ENCODE data around the gene CD44.

The CD44 gene

DNA sequence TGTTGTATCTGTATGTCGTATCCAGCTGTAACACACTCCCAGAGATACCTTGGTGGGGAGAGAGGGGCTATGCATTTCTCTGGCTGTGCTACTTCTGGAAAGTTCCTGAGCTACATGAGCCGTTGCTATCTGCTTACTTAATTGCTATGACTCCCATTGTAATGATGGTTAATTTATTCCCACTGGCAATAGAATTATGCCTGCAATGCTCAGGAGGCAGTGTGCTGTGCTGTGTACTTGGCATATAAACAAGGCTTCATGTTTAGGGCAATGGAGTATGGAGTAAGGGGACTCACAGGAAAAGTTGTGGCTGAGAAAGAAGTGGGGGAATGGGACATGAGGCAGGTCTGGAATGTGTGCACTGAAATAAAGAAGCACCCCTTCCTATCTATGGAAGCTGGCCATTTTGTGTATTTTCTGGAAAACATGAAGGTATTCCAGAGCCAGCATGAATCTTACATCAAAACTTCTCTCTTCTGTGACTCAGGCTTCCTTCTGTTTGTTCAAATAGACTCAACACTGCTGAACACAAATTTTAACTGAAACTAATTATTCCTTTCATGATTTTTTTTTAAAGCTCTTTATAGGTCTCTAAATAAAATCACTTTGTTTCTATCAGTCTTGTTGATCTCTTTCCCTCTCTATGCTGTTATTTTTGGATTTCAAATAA, 40.6 kb downstream of the CD44 start:
- no peak for DNase-seq

DNA sequence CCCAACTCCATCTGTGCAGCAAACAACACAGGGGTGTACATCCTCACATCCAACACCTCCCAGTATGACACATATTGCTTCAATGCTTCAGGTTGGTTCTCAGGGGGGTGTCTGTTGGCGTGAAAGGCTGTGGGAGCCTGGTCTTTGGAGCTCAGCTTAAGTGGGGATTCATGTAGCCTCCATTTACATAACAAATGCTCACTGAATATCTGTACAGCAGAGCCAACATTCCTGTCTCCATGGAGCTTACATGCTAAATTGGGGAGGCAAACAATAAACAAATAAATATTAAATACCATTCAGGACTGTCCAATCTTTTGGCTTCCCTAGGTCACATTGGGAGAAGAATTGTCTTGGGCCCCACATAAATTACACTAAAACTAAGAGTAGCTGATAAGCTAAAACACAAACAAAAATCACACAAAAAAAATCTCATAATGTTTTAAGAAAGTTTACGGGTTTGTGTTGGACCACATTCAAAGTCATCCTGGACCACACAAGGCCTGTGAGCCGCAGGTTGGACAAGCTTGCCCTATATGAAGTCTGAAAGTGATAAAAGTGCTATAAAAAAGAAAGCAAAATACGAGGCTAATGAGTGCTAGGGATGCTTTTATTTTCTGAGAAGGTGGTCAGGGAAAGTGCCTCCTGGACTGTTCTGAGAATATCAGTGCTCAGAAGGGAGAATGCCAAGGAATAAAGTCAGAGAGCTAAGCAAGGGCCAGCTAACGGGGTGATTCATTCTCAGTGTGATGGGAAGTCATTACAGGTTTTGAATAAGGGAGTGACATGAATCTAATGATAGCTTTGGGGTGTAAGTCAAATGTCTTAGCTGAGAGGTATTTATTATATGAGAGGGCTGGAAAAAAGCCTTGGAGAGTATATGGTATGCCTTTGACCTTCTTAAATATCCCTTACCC, 41.6 kb downstream of the CD44 start:
- no peak for DNase-seq

DNA sequence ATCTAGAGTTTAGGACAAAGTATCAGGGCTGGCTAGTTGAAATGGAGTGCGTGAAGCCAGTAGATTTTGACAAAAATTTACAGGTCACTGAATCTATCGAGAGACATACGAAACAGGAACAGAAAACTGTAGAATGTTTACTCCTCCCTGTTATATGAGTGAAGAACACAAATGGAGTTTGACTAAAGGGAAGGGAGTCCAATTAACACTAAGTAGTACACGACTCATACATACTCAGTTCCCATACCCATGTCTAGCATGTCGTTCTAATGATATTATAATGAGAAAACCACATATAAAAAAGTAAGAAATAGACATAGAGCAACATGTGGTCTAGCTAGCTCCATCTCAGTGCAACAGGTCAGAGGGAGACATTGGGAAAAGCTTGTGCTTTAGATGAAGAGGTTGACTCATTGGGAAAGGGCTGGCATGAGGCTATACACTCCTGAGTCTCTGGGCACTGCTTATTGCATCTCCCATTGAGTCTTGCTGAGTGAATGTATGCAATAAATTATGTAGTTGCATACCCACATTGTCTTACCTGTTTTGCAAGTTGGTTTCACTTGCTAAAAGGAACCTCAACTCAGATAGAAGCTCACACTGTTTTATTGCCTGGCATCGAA, 43.5 kb downstream of the CD44 start:
- DNase-seq: no peak

GRCh38 chr11:35183326-35183925, 44.5 kb downstream of the CD44 start:
- no peak for DNase-seq

DNA sequence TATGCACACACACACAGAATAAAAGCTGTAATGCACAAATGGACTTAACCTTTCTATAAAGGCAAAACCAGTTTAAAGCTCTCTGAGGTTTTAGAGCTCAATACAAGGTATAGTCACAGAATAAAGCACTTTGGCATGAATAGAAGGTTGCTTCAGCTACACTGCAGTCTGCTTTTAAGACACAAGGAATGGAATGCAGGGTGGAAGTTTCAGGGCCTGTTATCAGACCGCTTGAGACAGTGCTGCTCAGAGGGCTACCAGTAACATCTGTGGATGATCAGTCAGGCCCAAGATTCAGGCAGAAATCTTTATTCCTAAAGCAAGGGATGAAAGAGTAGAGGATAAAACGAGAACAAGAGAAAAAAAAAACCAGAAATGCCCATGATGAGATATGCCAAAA, 46.7 kb downstream of the CD44 start:
- no peak for DNase-seq

- DNase-seq: no peak
Observed at GRCh38 chr11:35187996-35188395, 49.0 kb downstream of the CD44 start.

GRCh38 chr11:35190804-35191348, 51.9 kb downstream of the CD44 start:
- DNase-seq: no peak

GRCh38 chr11:35192347-35192746, 53.4 kb downstream of the CD44 start:
- no peak for DNase-seq

GRCh38 chr11:35193767-35194166, 54.8 kb downstream of the CD44 start:
- DNase-seq: no peak

DNA sequence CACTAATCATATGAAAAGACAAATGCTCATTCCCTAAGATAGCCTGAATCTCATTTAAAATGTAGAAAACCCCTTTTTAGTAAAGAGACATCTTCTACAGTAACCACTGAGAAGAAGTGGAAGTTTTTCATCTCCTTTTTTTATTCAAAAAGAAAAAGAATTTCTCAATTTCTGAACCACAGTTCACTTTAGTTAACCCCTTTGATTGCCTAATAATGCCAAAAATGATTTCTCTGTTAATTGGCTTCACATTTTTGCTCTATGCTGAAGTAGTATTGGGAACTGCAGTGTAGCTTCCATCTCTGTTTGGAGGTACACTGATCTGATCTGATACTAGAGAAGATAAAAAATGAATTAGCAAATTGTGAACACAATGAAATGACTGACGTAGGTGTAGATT, 58.3 kb downstream of the CD44 start:
- DNase-seq: no peak

GRCh38 chr11:35200811-35201341, 61.9 kb downstream of the CD44 start:
- DNase-seq: no peak

DNA sequence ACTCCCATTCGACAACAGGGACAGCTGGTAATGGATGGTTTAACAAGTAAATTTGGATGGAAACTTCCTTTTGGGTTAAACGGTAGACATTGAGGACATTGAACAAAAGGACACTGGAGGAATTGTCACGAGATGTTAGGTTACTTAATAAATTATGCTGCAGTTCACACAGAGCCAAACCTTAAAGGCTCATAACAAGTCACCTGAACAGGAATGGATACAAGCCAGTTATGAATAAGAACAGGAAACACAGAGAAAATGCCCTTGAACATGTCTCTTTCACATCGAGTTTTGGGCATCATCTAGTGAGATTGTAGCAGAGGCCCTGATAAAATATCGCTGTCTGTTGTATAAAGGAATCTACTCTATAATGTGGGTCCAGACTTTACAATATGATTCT, 65.6 kb downstream of the CD44 start:
- DNase-seq: no peak

- no peak for DNase-seq
Observed at GRCh38 chr11:35206616-35207015, 67.6 kb downstream of the CD44 start.

- no peak for DNase-seq
Observed at GRCh38 chr11:35207471-35208403, 68.8 kb downstream of the CD44 start.

- DNase-seq: no peak
Observed at GRCh38 chr11:35208795-35209194, 69.8 kb downstream of the CD44 start.

DNA sequence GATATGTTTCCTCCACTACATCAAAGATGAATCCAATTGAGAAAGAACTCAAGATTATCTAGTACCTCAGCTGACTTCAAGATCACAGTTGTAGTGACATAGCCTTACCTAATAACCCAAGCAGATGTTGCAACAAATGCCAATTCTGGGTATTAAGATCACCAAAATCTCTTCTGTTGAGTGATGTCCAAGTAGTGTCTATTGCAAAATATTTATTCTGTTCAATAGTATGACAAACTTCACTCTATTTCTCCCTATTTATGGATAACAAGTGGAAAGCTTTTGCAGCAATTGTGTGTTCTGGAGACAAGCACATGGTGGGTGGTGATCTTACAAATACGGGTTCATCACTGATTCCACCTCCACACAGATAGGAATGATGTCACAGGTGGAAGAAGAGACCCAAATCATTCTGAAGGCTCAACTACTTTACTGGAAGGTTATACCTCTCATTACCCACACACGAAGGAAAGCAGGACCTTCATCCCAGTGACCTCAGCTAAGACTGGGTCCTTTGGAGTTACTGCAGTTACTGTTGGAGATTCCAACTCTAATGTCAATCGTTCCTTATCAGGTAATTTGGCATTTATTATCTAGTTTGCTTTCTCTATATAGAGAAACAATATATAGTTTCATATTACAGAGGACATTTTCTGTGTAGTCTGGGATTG, 72.0 kb downstream of the CD44 start:
- DNase-seq: no peak

GRCh38 chr11:35211952-35212351, 73.0 kb downstream of the CD44 start:
- DNase-seq: no peak

- DNase-seq: no peak
Observed at GRCh38 chr11:35214226-35214770, 75.3 kb downstream of the CD44 start.

DNA sequence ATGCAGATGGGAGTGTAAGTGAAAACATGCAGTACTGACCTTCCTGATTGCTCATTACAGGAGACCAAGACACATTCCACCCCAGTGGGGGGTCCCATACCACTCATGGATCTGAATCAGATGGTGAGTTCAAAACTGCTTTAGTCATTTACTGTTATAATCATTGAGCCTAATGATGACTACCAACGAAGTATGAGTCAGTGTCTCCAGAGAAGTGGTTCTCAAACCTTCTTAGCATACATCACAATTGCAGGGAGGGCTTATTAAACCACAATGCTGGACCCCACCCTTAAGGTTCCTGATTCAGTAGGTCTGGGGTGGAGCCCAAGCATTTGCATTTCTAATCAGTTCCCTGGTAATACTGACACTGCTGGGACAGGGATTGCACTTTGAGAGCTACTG, 75.8 kb downstream of the CD44 start:
- DNase-seq: no peak

GRCh38 chr11:35215945-35216344, 77.0 kb downstream of the CD44 start:
- no peak for DNase-seq
